Epithelial cell of esophagus (primary cell): ENCODE data around the gene ADRA2B.
A peak's percentile ranks its signal among the peaks of the same experiment; 100 is the strongest.

Source experiments
- DNase-seq: peaks from one replicate; pipeline ENCODE4 v3.0.0; 2010; ENCODE audit warnings: low read depth
- H3K4me3 ChIP-seq: 2 replicates; pipeline ENCODE4 v1.5.1; 2011; ENCODE audit warnings: mild to moderate bottlenecking, low read length, control low read depth
- CTCF ChIP-seq: IDR thresholded peaks from 2 replicates; pipeline ENCODE4 v1.5.1; 2011; ENCODE audit warnings: low read depth, mild to moderate bottlenecking, low read length, control low read depth, inconsistent platforms; ENCODE audit not compliant: insufficient read depth; ENCODE audit errors: missing control alignments

ADRA2B gene

GRCh38 chr2:96100893-96101304 is 15.5 kb downstream of the ADRA2B start:
- DNase-seq: no peak

GRCh38 chr2:96099861-96100798 is 16.2 kb downstream of the ADRA2B start:
- H3K4me3 ChIP-seq: no peak overlapping the region
- peak; percentile 61 for DNase-seq
- no peak for TF ChIP-seq CTCF

More at GRCh38 chr2:96100893-96101304, 15.5 kb downstream of the ADRA2B start:
- H3K4me3 ChIP-seq: no peak overlapping the region
- TF ChIP-seq CTCF: no peak

- DNase-seq: no peak
- no peak for TF ChIP-seq CTCF
- no peak overlapping the region for H3K4me3 ChIP-seq
Measured at GRCh38 chr2:96098900-96099590, 17.3 kb downstream of the ADRA2B start.

- no peak for TF ChIP-seq CTCF
- H3K4me3 ChIP-seq: no peak overlapping the region
- DNase-seq: no peak
Measured at GRCh38 chr2:96097951-96098823, 18.2 kb downstream of the ADRA2B start.

GRCh38 chr2:96097441-96097840 is 18.9 kb downstream of the ADRA2B start:
- no peak overlapping the region for H3K4me3 ChIP-seq
- no peak for TF ChIP-seq CTCF
- peak; percentile 67 for DNase-seq

- TF ChIP-seq CTCF: no peak
- no peak overlapping the region for H3K4me3 ChIP-seq
- DNase-seq: no peak
Measured at GRCh38 chr2:96095116-96095636, 21.2 kb downstream of the ADRA2B start.
